Activated naive CD8-positive, alpha-beta T cell treated with anti-CD3 and anti-CD28 coated beads, Interleukin-2, amount 50 U/mL, for 16 hours (primary cell): ENCODE measurements around the gene SLC5A12.

ENCODE experiments used
- DNase-seq: peaks from one replicate; pipeline ENCODE4 v3.0.0-alpha.2; 2020; ENCODE audit warnings: low read depth, low spot score

The SLC5A12 gene

GRCh38 chr11:26719289-26719973 is 2.4 kb downstream of the SLC5A12 start:
- no peak for DNase-seq

- no peak for DNase-seq
Observed at GRCh38 chr11:26717771-26718170, 4.1 kb downstream of the SLC5A12 start.

GRCh38 chr11:26715133-26715532 is 6.7 kb downstream of the SLC5A12 start:
- DNase-seq = no peak

DNA sequence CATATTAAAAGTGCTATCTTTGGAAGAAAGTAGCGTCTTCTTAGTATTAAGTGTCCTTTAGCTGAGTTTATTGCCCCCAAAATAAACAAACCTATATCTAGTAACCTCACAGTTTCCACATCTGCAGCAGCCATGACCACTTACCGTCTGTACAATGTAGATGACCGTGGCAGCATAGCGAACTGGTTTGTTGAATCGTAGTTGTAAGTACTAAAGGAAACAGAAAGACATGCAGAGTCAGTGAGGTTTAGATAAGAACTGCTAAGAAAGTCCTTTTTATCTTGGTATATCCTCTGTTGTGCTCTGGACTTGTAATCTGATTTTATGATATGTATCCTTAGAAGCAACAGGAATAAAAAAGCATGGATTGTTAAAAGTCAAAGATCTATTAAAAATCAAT is 9.4 kb downstream of the SLC5A12 start:
- DNase-seq = no peak

GRCh38 chr11:26710489-26710888 is 11.4 kb downstream of the SLC5A12 start:
- no peak for DNase-seq

- DNase-seq = no peak
Observed at GRCh38 chr11:26708736-26709456, 13.0 kb downstream of the SLC5A12 start.

GRCh38 chr11:26706181-26706580 is 15.7 kb downstream of the SLC5A12 start:
- no peak for DNase-seq

DNA sequence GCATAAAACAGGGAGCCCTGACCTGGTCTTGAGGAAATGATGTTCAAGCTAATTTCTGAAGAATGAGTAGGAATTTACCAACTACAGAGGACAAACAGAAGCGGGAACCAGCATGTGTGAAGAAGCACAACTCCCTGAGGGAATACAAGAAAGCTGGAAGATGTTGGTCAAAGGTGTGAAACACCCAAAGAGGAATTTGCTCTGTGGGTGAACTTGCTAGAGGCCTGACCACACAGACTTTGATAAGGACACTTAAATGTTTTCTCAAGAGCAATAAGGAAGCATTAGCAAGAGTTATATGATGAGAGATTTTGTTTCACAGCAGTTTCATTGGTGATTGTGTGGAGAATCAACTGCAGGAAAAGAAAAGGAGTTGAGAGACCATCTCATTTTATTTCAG is 17.6 kb downstream of the SLC5A12 start:
- DNase-seq = no peak

- no peak for DNase-seq
Observed at GRCh38 chr11:26703411-26704191, 18.3 kb downstream of the SLC5A12 start.

- no peak for DNase-seq
Observed at GRCh38 chr11:26702406-26702805, 19.5 kb downstream of the SLC5A12 start.

DNA sequence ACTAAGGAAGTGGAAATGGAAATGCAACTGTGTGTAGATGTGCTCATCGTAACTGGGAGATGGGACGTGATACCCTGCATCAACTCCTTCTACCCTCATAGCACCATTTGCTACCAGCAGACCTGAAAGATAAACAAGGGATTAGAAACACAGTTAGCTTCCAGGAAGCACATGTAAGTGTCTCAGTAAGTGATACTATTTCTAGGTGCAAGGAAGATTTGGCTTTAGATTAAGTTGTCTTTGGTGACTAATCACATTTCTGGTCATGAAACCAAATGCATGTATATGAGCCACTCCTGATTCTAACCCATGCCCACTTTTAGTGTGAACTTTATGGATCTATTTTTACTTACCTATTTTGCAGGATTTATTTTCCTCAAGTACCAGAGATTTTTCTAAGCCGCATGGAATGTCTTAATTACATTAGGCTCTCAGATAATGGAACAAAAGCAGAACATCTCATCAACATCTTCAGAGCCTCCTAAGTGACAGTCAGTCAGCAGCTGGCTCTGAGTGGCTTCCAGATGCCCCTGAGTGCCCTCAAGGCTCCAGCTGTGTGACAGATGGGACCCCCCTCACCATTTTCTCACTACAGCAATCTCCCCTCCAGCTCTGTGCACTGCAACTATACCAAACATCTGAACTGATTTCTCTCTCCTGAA is 21.2 kb downstream of the SLC5A12 start:
- DNase-seq = no peak

DNA sequence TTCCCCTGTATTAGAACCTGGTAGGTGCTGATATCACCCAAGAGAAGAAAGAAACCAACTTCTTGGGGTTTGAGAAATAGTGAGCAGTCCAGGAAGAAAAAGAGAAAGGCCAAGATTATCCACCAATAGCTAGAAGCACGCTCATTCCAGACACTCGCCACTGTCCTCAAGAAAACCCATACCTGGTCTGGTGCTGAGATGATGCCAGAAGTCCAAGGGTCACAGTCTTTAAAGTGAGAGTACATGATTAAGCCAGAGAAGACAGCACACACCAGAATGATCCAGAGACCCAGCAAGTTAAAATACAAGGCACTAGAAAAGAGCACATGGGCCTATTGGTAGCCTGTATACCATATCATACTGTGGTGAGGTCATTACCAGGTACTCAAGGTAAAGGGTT is 23.6 kb downstream of the SLC5A12 start:
- DNase-seq = no peak

GRCh38 chr11:26696330-26696729 is 25.5 kb downstream of the SLC5A12 start:
- DNase-seq = no peak

- no peak for DNase-seq
Observed at GRCh38 chr11:26688701-26689100, 33.2 kb downstream of the SLC5A12 start.

GRCh38 chr11:26687351-26687750 is 34.5 kb downstream of the SLC5A12 start:
- no peak for DNase-seq

- DNase-seq = no peak
Observed at GRCh38 chr11:26677566-26677965, 44.3 kb downstream of the SLC5A12 start.

GRCh38 chr11:26676641-26677040 is 45.2 kb downstream of the SLC5A12 start:
- DNase-seq = no peak

DNA sequence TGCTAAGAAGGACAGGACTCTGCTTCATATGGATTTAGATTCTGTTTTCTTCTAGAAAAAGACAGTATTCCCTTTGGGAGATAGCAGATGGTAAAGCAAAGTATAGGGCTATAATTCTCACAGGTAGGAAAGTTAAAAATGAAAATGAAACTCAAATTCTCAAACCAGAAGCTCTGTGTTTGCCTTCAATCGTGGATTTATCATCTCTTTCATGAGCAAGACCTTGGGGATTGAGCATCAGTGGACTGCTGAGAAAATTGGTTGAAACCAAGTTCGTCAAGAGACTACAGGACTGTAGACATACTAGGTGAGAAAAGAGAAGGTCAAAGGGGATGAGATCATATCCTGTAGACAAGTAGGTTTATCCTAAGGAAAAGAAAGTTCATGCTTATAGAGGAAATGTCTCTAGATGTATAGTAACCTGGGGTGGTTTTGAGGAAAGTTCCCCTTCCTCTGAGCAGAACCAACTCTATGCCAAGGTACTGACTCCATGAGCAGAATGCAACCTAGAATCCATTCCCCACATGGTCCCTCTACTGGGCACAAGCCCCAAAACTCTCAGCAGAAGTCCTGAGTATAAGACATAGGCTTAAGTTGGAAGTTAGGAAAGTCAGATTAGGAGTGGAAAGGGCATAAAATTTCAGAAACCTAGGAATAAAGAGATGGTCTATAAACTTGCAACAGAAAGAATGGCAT is 46.5 kb downstream of the SLC5A12 start:
- no peak for DNase-seq

DNA sequence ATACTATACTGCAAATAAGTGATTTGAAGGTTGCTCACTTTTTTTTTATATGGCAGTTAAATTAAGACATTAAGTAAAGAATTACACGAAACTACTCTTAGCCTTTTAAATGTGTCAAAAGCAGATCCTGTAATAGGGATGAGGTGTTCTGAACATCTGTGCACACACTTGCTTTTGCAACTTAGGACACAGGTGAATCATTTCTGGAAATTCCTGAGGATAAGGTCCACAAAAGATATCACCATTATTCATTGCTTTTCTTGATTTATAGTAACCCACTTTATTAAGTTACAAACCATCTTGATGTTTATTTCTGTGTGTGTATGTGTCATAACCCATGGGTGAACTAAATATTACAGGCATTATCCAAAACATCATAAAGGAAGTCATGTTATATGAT is 55.9 kb downstream of the SLC5A12 start:
- no peak for DNase-seq

GRCh38 chr11:26665036-26665435 is 56.8 kb downstream of the SLC5A12 start:
- no peak for DNase-seq

DNA sequence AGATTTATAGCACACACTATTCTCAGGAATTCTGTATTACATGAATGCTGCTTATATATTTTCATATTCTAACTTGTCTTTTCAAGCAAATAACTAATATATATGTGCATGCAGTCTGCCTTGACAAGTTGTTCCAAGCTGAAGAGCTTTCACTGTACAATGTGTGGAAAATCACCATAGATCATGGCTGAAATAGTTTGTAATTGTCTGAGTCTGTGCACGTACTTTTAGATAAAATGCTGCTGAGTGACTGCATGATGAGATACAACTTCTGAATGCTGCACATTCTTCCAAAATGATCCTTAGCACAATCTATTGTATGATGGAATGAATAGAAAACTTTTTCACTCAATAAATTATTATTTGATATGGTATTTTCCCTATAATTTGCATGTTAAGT is 58.9 kb downstream of the SLC5A12 start:
- DNase-seq = no peak
